Activated CD4-positive, alpha-beta T cell treated with anti-CD3 and anti-CD28 coated beads, Interleukin-2, Interleukin-6, amounts not matched to agents 100 ng/mL and 50 ng/mL, durations not matched to agents 16 hours and 8 hours (primary cell): Measurements from ENCODE around the gene DHRS9.

Experiments
- DNase-seq: peaks from one replicate; pipeline ENCODE4 v3.0.0-alpha.2; 2020

DHRS9 gene

GRCh38 chr2:169136885-169137534 lies 67.6 kb downstream of the DHRS9 start:
- no peak for DNase-seq

- no peak for DNase-seq
These were observed 68.6 kb downstream of the DHRS9 start for GRCh38 chr2:169137924-169138323.

- no peak for DNase-seq
These were observed 69.8 kb downstream of the DHRS9 start for GRCh38 chr2:169139145-169139544.

DNA sequence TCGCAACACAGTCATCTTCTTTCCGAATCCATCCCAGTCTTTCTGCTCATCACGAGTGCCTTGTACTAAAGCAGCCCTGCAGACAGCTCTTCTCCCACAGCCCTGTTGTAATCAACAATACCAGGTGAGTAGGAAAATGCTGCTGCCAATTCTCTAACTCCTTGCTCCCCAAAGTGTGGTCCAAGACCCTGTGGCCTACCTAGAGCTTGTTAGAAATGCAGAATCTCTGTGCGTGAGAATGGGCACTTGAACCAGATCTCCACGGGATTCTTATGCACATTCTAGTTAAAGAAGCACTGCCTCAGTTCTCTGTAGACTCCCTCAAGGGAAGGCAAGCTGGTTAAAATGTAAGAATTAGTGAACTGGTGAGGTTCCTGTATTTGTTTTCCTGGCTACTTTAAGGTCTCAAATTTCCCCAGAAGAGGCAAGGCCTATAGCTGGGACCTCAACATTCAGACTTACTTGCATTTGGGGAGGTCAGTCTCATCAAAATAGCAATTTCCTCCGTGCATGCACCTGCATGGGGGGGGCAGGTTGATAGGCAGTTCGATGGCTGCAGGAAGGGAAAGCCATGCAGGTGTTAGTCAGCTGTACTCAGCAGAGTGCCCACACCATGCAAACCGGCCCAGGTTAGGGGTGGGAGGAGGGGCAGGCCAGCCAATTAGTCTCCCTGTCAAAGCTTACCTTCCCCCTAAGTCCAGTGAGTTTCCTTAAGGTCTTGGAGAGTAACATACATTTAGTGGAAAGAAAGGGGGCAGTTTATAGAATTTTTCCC lies 70.8 kb downstream of the DHRS9 start:
- DNase-seq: no peak

- peak; percentile 73 for DNase-seq
These were observed 72.5 kb downstream of the DHRS9 start for GRCh38 chr2:169141713-169142352.

- DNase-seq: no peak
These were observed 74.6 kb downstream of the DHRS9 start for GRCh38 chr2:169143998-169144397.
